ENCODE measurements around the gene CCDC12. TPM values are rescaled to one million over a fixed set of nuclear protein-coding genes. Genes with fewer than 3 reads are reported as not detected.

Gene CCDC12
- total RNA-seq, 2 donors from 2014 or later, result 46.7 to 47.8 TPM

DNA sequence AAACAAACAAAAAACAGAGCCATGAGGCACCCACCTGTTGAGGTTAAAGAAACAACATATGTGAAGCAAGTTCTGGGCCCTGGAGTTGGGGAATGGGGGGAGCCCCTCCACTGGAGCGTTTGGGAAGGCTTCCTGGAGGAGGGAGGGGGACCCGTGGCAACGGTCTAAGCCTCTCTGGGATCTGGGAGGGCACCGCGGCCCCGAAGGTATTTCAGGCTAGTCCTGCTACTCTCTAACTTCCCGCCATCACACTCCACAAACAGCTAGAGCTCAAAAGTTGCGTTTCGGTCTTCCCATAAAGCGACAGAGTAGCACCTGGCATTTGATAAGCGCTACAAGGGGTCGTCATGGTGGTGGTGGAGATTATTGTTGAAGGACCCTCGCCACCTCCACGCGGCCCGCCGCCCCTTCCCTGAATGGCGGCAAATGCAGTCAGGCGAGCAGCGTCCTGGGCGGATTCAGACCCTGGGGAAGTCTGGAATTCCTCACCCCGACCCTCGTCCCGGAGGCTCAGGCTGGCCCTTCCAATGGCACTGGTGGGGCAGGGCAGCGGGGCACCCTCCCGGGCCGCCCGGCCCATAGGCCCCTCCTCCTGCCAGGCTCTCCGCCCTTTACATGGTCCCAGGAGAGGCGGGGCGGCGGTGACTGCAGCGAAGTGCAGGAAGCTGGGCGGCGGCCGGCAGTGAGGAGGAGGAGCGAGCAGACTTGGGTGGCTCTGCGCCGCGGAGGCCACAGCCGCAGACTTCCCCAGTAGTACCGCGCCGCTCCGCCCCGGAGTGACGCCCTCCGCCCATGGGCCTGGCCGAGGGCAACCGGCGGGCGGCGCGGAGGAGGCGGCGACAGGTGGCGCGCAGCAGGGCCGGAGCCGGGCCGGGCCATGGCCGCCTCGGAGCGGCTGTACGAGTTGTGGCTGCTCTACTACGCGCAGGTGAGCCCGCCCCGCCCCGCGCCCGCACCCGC lies 2.7 kb upstream of the CCDC12 start, which contains the start of gene NBEAL2:
Gene NBEAL2 (plus strand): TSS at position 682 of the 960 bp plus-strand sequence. CDS start 196 bp downstream, at position 878.
- Histone ChIP-seq H3K9me3 (ENCODE audit: control insufficient read depth, low read length) (no peaks in the 10 kb centered on the region), H3K9ac (ENCODE audit: extremely low read depth, low read length, poor library complexity, severe bottlenecking) (peak within 1 kb of the TSS; percentile 77), H3K36me3 (ENCODE audit: control insufficient read depth, insufficient read depth, low read length) (peaks cover 7% of the 10 kb centered on the region), H3K4me1 (ENCODE audit: control insufficient read depth, insufficient read depth, low read length) (peaks cover 8% of the 10 kb centered on the region), H3K27ac (ENCODE audit: low read depth, low read length) (no peak within 1 kb of the TSS), H3K4me3 (ENCODE audit: low read length) (peak within 1 kb of the TSS; percentile 84), H3K27me3 (ENCODE audit: control insufficient read depth, insufficient read depth, low read length, poor library complexity, severe bottlenecking) (no peaks in the 10 kb centered on the region)
- Mint-ChIP-seq H3K36me3 (ENCODE audit: low read depth) (peaks cover 7% of the 10 kb centered on the region), H3K9me3 (no peaks in the 10 kb centered on the region), H3K27ac (peak within 1 kb of the TSS; percentile 98), H3K4me1 (peaks cover 19% of the 10 kb centered on the region), H3K27me3 (ENCODE audit: insufficient read depth) (peaks cover 3% of the 10 kb centered on the region), H3K4me3 (peak within 1 kb of the TSS; percentile 91)
- no peak for TF ChIP-seq CTCF (conservative IDR thresholded peaks at IDR 0.05)
- 2 to 3% methylated on average over 18 to 73 of the region's 73 CpGs for WGBS, 2 experiments (ENCODE audit: insufficient coverage in 1 of 2, insufficient read length in 1 of 2)
- DNase-seq, result peak; percentile 98

- DNase-seq, result no peak
- Mint-ChIP-seq H3K36me3 (ENCODE audit: low read depth) (peaks cover 10% of the 10 kb centered on the region), H3K27me3 (ENCODE audit: insufficient read depth) (peaks cover 3% of the 10 kb centered on the region), H3K9me3 (no peaks in the 10 kb centered on the region), H3K27ac (no peak overlapping the region), H3K4me3 (peak overlapping the region; percentile 91), H3K4me1 (peaks cover 19% of the 10 kb centered on the region)
- 93 to 94% methylated on average over 5 to 9 of the region's 9 CpGs for WGBS, 2 experiments (ENCODE audit: insufficient coverage in 1 of 2, insufficient read length in 1 of 2)
- Histone ChIP-seq H3K4me3 (ENCODE audit: low read length) (no peak overlapping the region), H3K27me3 (ENCODE audit: control insufficient read depth, insufficient read depth, low read length, poor library complexity, severe bottlenecking) (no peaks in the 10 kb centered on the region), H3K9ac (ENCODE audit: extremely low read depth, low read length, poor library complexity, severe bottlenecking) (no peak overlapping the region), H3K4me1 (ENCODE audit: control insufficient read depth, insufficient read depth, low read length) (peaks cover 8% of the 10 kb centered on the region), H3K9me3 (ENCODE audit: control insufficient read depth, low read length) (no peaks in the 10 kb centered on the region), H3K27ac (ENCODE audit: low read depth, low read length) (no peak overlapping the region), H3K36me3 (ENCODE audit: control insufficient read depth, insufficient read depth, low read length) (peaks cover 14% of the 10 kb centered on the region)
- TF ChIP-seq CTCF (conservative IDR thresholded peaks at IDR 0.05), result no peak
Observed at GRCh38 chr3:46978381-46978780, 1.8 kb upstream of the CCDC12 start.

- Mint-ChIP-seq H3K4me3 (peak overlapping the region; percentile 91), H3K27ac (peak overlapping the region; percentile 92), H3K4me1 (peaks cover 19% of the 10 kb centered on the region), H3K27me3 (ENCODE audit: insufficient read depth) (peaks cover 3% of the 10 kb centered on the region), H3K9me3 (no peaks in the 10 kb centered on the region), H3K36me3 (ENCODE audit: low read depth) (peaks cover 11% of the 10 kb centered on the region)
- Histone ChIP-seq H3K9me3 (ENCODE audit: control insufficient read depth, low read length) (no peaks in the 10 kb centered on the region), H3K36me3 (ENCODE audit: control insufficient read depth, insufficient read depth, low read length) (peaks cover 14% of the 10 kb centered on the region), H3K9ac (ENCODE audit: extremely low read depth, low read length, poor library complexity, severe bottlenecking) (no peak overlapping the region), H3K27ac (ENCODE audit: low read depth, low read length) (no peak overlapping the region), H3K4me3 (ENCODE audit: low read length) (no peak overlapping the region), H3K27me3 (ENCODE audit: control insufficient read depth, insufficient read depth, low read length, poor library complexity, severe bottlenecking) (no peaks in the 10 kb centered on the region), H3K4me1 (ENCODE audit: control insufficient read depth, insufficient read depth, low read length) (peaks cover 8% of the 10 kb centered on the region)
- DNase-seq, result no peak
- TF ChIP-seq CTCF (conservative IDR thresholded peaks at IDR 0.05), result no peak
- WGBS, 2 experiments (ENCODE audit: insufficient coverage in 1 of 2, insufficient read length in 1 of 2), result 98 to 100% methylated on average over 2 to 5 of the region's 5 CpGs
Observed at GRCh38 chr3:46977811-46978195, 1.3 kb upstream of the CCDC12 start.
